Measurements from ENCODE around the gene RNF149. TPM values are rescaled to one million over a fixed set of nuclear protein-coding genes. Genes with fewer than 3 reads are reported as not detected.

RNF149 gene
- total and polyA plus RNA-seq, 2 donors (not counting 3 experiments of a cell fraction or from before 2014, with no cell fraction given) = 31.3 to 66.6 TPM

GRCh38 chr2:101306410-101306809, 2.1 kb downstream of the RNF149 start:
- Histone ChIP-seq H3K4me2 (ENCODE audit: insufficient read depth, low read length) (peak overlapping the region; percentile 94), H3K79me2 (ENCODE audit: control insufficient read depth, insufficient read depth, low read length) (peaks cover 72% of the 10 kb centered on the region), H3K36me3 (ENCODE audit: control insufficient read depth in 2 of 2, extremely low read depth in 1 of 2, insufficient read depth in 2 of 2, low read length in 2 of 2) (no peaks in the 10 kb centered on the region), H3K27ac (ENCODE audit: insufficient read depth, low read depth, low read length) (peak overlapping the region; percentile 83), H3K27me3 (ENCODE audit: control insufficient read depth in 2 of 2, insufficient read depth in 2 of 2, low read length in 2 of 2) (no peaks in the 10 kb centered on the region), H4K20me1 (replicated peaks; ENCODE audit: control insufficient read depth, extremely low read depth, insufficient read depth, low read length) (peaks cover 6% of the 10 kb centered on the region), H3K9me1 (replicated peaks; ENCODE audit: control insufficient read depth, extremely low read depth, insufficient read depth, low read length) (no peaks in the 10 kb centered on the region), H3K9ac (replicated peaks; ENCODE audit: extremely low read depth, insufficient read depth, low read length) (peak overlapping the region; percentile 73), H3K4me1 (ENCODE audit: control insufficient read depth, extremely low read depth, insufficient read depth, low read length) (peaks cover 23% of the 10 kb centered on the region), H2AFZ (ENCODE audit: low read depth, low read length) (no peak overlapping the region), H3K4me3 (replicated peaks in 1 of 3; ENCODE audit: insufficient read depth in 1 of 3, low read depth in 1 of 3, low read length in 3 of 3) (peak overlapping the region; percentile 68 to 84 (median 82)), H3K9me3 (replicated peaks; ENCODE audit: control insufficient read depth, insufficient read depth, low read length) (no peaks in the 10 kb centered on the region)
- ChIA-PET POLR2A (no interaction called here), CTCF (interaction anchor here (1.0 to 2.9 kb wide), 3 partner anchors 22 to 81 kb away, joined by 3 to 17 read pairs (median 4); no protein-coding TSS in a partner anchor)
- no peak for FAIRE-seq
- BruUV-seq (replicated peaks) = no TSS peak
- dilution Hi-C loops (cut with MboI; ENCODE audit: extremely low pct_ligation_motif_present, low sequenced_read_pairs) (no loop called here), intact Hi-C loops (cut with micrococcal nuclease) (loop anchor here (2.0 kb wide), 1 partner anchor 54 kb away; the partner anchor contains the start of gene CNOT11)
- TF ChIP-seq POLR2AphosphoS5 (IDR thresholded peaks at IDR 0.05; ENCODE audit: insufficient read depth, low read depth, low read length) = no peak
- no peak for TF ChIP-seq CTCF (IDR thresholded peaks at IDR 0.05; ENCODE audit: extremely low read depth in 1 of 2, insufficient read depth in 1 of 2, low read depth in 1 of 2, low read length in 2 of 2)
- TF ChIP-seq EZH2 (IDR thresholded peaks at IDR 0.05; ENCODE audit: borderline replicate concordance, low read depth, low read length, severe bottlenecking) = no peak
- no peak for TF ChIP-seq MAX (IDR thresholded peaks at IDR 0.05; ENCODE audit: insufficient read depth, insufficient read length)
- DNase-seq (ENCODE audit: low read depth, low spot score) = no peak

Measured in endothelial cell of umbilical vein (primary cell).